Measurements from ENCODE around the gene MMEL1. TPM values are rescaled to one million over a fixed set of nuclear protein-coding genes. Genes with fewer than 3 reads are reported as not detected.

Gene MMEL1
- total and polyA plus RNA-seq, 2 donors (not counting 1 experiment from before 2014, with no cell fraction given) = not detected

DNA sequence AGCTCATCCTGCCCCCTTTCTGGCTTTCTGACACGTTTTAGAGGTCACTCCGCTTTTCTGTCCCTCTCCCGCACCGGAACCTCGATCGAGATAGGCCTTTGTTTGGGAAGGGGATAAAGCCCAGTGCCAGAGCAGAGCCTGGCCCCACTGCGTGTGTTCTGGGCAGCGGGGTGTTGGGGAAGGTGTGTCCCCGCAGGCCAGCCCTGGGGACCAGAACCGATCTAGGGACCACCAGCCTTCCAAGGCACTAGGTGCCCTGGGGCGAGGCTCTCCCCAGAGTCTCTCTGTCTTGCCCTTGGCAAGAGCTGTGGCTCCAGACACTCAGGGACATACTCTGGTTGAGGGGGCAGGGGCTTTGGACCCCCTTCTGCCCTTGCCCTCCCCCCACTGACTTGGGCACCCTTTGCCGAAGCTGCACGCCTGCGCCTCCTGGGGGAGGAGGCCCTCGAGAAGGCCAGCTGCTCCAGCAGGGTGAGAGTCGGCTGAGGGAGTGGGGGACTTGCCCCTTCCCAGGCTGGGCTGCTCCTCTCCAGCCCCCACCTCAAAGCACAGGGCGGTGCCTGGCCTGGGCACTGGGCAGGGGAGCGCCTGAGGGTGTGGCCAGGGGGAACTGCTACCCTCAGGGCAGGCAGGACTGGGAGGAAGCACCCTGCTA is 29.8 kb downstream of the MMEL1 start:
- CTCF ChIA-PET = interaction anchor here (0.9 kb wide), 1 partner anchor 33 kb away, joined by 3 read pairs; no protein-coding TSS in a partner anchor
- H3K9me3 Mint-ChIP-seq (ENCODE audit: insufficient read depth) = peaks cover 2% of the 10 kb centered on the region
- intact Hi-C loops (cut with micrococcal nuclease) = no loop called here
- Histone ChIP-seq H3K9ac (ENCODE audit: low read length) (no peak overlapping the region), H4K20me1 (ENCODE audit: control insufficient read depth, insufficient read depth, low read length, poor library complexity, severe bottlenecking) (no peaks in the 10 kb centered on the region), H3K27ac (ENCODE audit: low read length in 2 of 2) (no peak overlapping the region), H3K4me1 (ENCODE audit: control insufficient read depth in 2 of 2, insufficient read depth in 2 of 2, low read length in 2 of 2) (no peaks in the 10 kb centered on the region), H3K36me3 (replicated peaks in 1 of 2; ENCODE audit: control extremely low read depth in 1 of 2, control insufficient read depth in 1 of 2, extremely low read depth in 1 of 2, insufficient read depth in 2 of 2, low read length in 1 of 2) (no peaks in the 10 kb centered on the region), H2AFZ (ENCODE audit: insufficient read depth, low read depth, low read length, poor library complexity, severe bottlenecking) (no peak overlapping the region), H3K79me2 (ENCODE audit: control insufficient read depth, insufficient read depth, low read length) (no peaks in the 10 kb centered on the region), H3K4me3 (ENCODE audit: control extremely low read depth in 1 of 5, extremely low read depth in 1 of 5, insufficient read depth in 1 of 5, low read depth in 2 of 5, low read length in 4 of 5) (no peak overlapping the region), H3K9me3 (ENCODE audit: control extremely low read depth in 1 of 3, control insufficient read depth in 2 of 3, insufficient read depth in 1 of 3, low read length in 2 of 3) (peaks cover 2 to 8% (median 5%) of the 10 kb centered on the region in 3 donors), H3K4me2 (replicated peaks; ENCODE audit: low read depth, low read length, poor library complexity, severe bottlenecking) (no peak overlapping the region), H3K27me3 (replicated peaks in 1 of 4; ENCODE audit: control extremely low read depth in 1 of 4, control insufficient read depth in 3 of 4, insufficient read depth in 4 of 4, low read length in 3 of 4) (peaks cover 0 to 10% (median 1%) of the 10 kb centered on the region in 4 experiments)
- WGBS (ENCODE audit: insufficient coverage) = 87% methylated on average over 12 of the region's 18 CpGs
- H3K27ac Mint-ChIP-seq = no peak overlapping the region
- TF ChIP-seq EZH2 (IDR thresholded peaks at IDR 0.05; ENCODE audit: borderline replicate concordance, insufficient read depth, low read depth, low read length, poor library complexity, severe bottlenecking) = no peak
- no peak for TF ChIP-seq CTCF (IDR thresholded peaks at IDR 0.05)
- POLR2A ChIA-PET = no interaction called here
- DNase-seq (no peak), ATAC-seq (ENCODE audit: low read depth) (no peak)
- no peaks in the 10 kb centered on the region for H3K4me1 Mint-ChIP-seq
- H3K4me3 Mint-ChIP-seq = no peak overlapping the region
- H3K27me3 Mint-ChIP-seq = peaks cover 15% of the 10 kb centered on the region

GRCh38 chr1:2602311-2602835 is 30.4 kb downstream of the MMEL1 start:
- Mint-ChIP-seq H3K4me1 (no peaks in the 10 kb centered on the region), H3K27ac (no peak overlapping the region), H3K4me3 (no peak overlapping the region), H3K9me3 (ENCODE audit: insufficient read depth) (peaks cover 2% of the 10 kb centered on the region), H3K27me3 (peaks cover 21% of the 10 kb centered on the region)
- ATAC-seq (ENCODE audit: low read depth) = no peak
- no peak overlapping the region for H3K9ac ChIP-seq (ENCODE audit: low read length)
- ChIA-PET POLR2A (no interaction called here), CTCF (no interaction called here)
- 73% methylated on average over 14 of the region's 15 CpGs for WGBS (ENCODE audit: insufficient coverage)
- H3K36me3 ChIP-seq (replicated peaks in 1 of 2; ENCODE audit: control extremely low read depth in 1 of 2, control insufficient read depth in 1 of 2, extremely low read depth in 1 of 2, insufficient read depth in 2 of 2, low read length in 1 of 2) = no peaks in the 10 kb centered on the region
- no peak overlapping the region for H3K4me3 ChIP-seq (ENCODE audit: control extremely low read depth in 1 of 5, extremely low read depth in 1 of 5, insufficient read depth in 1 of 5, low read depth in 2 of 5, low read length in 4 of 5)
- H3K27ac ChIP-seq (ENCODE audit: low read length in 2 of 2) = no peak overlapping the region
- no peaks in the 10 kb centered on the region for H3K79me2 ChIP-seq (ENCODE audit: control insufficient read depth, insufficient read depth, low read length)
- peaks cover 2 to 8% (median 5%) of the 10 kb centered on the region in 3 donors for H3K9me3 ChIP-seq (ENCODE audit: control extremely low read depth in 1 of 3, control insufficient read depth in 2 of 3, insufficient read depth in 1 of 3, low read length in 2 of 3)
- peaks cover 0 to 13% (median 1%) of the 10 kb centered on the region in 4 experiments for H3K27me3 ChIP-seq (replicated peaks in 1 of 4; ENCODE audit: control extremely low read depth in 1 of 4, control insufficient read depth in 3 of 4, insufficient read depth in 4 of 4, low read length in 3 of 4)
- intact Hi-C loops (cut with micrococcal nuclease) = no loop called here
- no peak for DNase-seq
- no peaks in the 10 kb centered on the region for H3K4me1 ChIP-seq (ENCODE audit: control insufficient read depth in 2 of 2, insufficient read depth in 2 of 2, low read length in 2 of 2)
- TF ChIP-seq CTCF (IDR thresholded peaks at IDR 0.05) (no peak), EZH2 (IDR thresholded peaks at IDR 0.05; ENCODE audit: borderline replicate concordance, insufficient read depth, low read depth, low read length, poor library complexity, severe bottlenecking) (no peak)
- H3K4me2 ChIP-seq (replicated peaks; ENCODE audit: low read depth, low read length, poor library complexity, severe bottlenecking) = no peak overlapping the region
- H4K20me1 ChIP-seq (ENCODE audit: control insufficient read depth, insufficient read depth, low read length, poor library complexity, severe bottlenecking) = no peaks in the 10 kb centered on the region
- no peak overlapping the region for H2AFZ ChIP-seq (ENCODE audit: insufficient read depth, low read depth, low read length, poor library complexity, severe bottlenecking)

Data from B cell (primary cell).